GM23248 (cell line): Measurements from ENCODE around the gene EFCAB8. TPM values are rescaled to one million over a fixed set of nuclear protein-coding genes. Genes with fewer than 3 reads are reported as not detected.

Source experiments
- DNase-seq: peaks from one replicate; pipeline ENCODE4 v3.0.0-alpha.2; 2015
- H2AFZ ChIP-seq: fragments of 200-600 bp; sonication (generic); 2 replicates; pipeline ENCODE4 v1.6.1; 2016; ENCODE audit warnings: antibody characterized with exemption
- H3F3A ChIP-seq: fragments of 200-600 bp; sonication (generic); 2 replicates; pipeline ENCODE4 v1.6.1; 2016; ENCODE audit warnings: mild to moderate bottlenecking, antibody characterized with exemption, mixed run types; ENCODE audit not compliant: insufficient read depth
- H3K27ac ChIP-seq: fragments of 200-600 bp; sonication (generic); 2 replicates; pipeline ENCODE4 v1.5.1; 2016; ENCODE audit warnings: mild to moderate bottlenecking
- H3K27me3 ChIP-seq: fragments of 200-600 bp; sonication (generic); replicated peaks from 2 replicates; pipeline ENCODE4 v1.6.1; 2016; ENCODE audit warnings: mild to moderate bottlenecking; ENCODE audit not compliant: insufficient read depth
- H3K36me3 ChIP-seq: fragments of 200-600 bp; sonication (generic); 2 replicates; pipeline ENCODE4 v1.6.1; 2016; ENCODE audit warnings: low read depth, mild to moderate bottlenecking
- H3K4me1 ChIP-seq: fragments of 200-600 bp; sonication (generic); 2 replicates; pipeline ENCODE4 v1.6.1; 2016; ENCODE audit warnings: mild to moderate bottlenecking; ENCODE audit not compliant: insufficient read depth
- H3K4me2 ChIP-seq: fragments of 200-600 bp; sonication (generic); one replicate; pipeline ENCODE4 v1.6.1; 2016; ENCODE audit warnings: mild to moderate bottlenecking; ENCODE audit not compliant: unreplicated experiment
- H3K4me3 ChIP-seq: fragments of 200-600 bp; sonication (generic); 2 replicates; pipeline ENCODE4 v1.5.1; 2016; ENCODE audit warnings: mild to moderate bottlenecking
- H3K79me2 ChIP-seq: fragments of 200-600 bp; sonication (generic); 2 replicates; pipeline ENCODE4 v1.6.1; 2016; ENCODE audit warnings: mild to moderate bottlenecking; ENCODE audit not compliant: insufficient read depth
- H3K9ac ChIP-seq: fragments of 200-600 bp; sonication (generic); 2 replicates; pipeline ENCODE4 v1.6.1; 2016; ENCODE audit warnings: mild to moderate bottlenecking
- H3K9me2 ChIP-seq: fragments of 200-600 bp; sonication (generic); 2 replicates; pipeline ENCODE4 v1.6.1; 2016; ENCODE audit warnings: mixed run types, mild to moderate bottlenecking, moderate library complexity; ENCODE audit not compliant: insufficient read depth
- H3K9me3 ChIP-seq: fragments of 200-600 bp; sonication (generic); one replicate; pipeline ENCODE4 v1.6.1; 2017; ENCODE audit warnings: low read depth
- H4K20me1 ChIP-seq: fragments of 200-600 bp; sonication (generic); 2 replicates; pipeline ENCODE4 v1.6.0; 2016; ENCODE audit not compliant: insufficient read depth
- EZH2 ChIP-seq: fragments of 200-600 bp; sonication (generic); IDR thresholded peaks from 2 replicates; pipeline ENCODE4 v1.6.1; 2018; ENCODE audit warnings: antibody characterized with exemption, mild to moderate bottlenecking; ENCODE audit not compliant: insufficient read depth, poor library complexity, severe bottlenecking
- EZH2phosphoT487 ChIP-seq: fragments of 200-600 bp; sonication (generic); IDR thresholded peaks from 2 replicates; pipeline ENCODE4 v1.6.1; 2018; ENCODE audit warnings: antibody characterized with exemption, moderate library complexity, mild to moderate bottlenecking, low read depth; ENCODE audit not compliant: insufficient read depth
- WGBS, 2 experiments: methylation state at CpG; one replicate each; pipeline ENCODE4 v1.1.6; 2015 to 2017; ENCODE audit warnings: low lambda C conversion rate in 2 of 2, low coverage in 1 of 2; ENCODE audit errors: missing lambda C conversion rate in 2 of 2; 5-methylcytosine and 5-hydroxymethylcytosine counted together
- in situ Hi-C: fragments of 300-500 bp; cut with MboI; formaldehyde crosslinking; loops from 2 replicates; pipeline ENCODE4 v1.15.0; 2020
- polyA plus RNA-seq: library from polyadenylated mRNA; unstranded; fragments of >200 nt; fragmentation: Nextera tagmentation; extraction: Ambion mirVana; gene quantifications from 2 replicates; pipeline ENCODE4 v1.2.1, GENCODE V29; 2016
- total RNA-seq: library from RNA; depleted of rRNA; stranded (reverse); fragments of >200 nt; shearing (Covaris generic); gene quantifications from 2 replicates; pipeline ENCODE4 v1.2.3, GENCODE V29; 2014

Gene EFCAB8
- total and polyA plus RNA-seq, 2 experiments from 2014 or later: not detected

- H2AFZ ChIP-seq: no peak overlapping the region
- DNase-seq: peak; percentile 47
- H3K9ac ChIP-seq: peak overlapping the region; percentile 77
- peak overlapping the region; percentile 97 for H3K4me2 ChIP-seq
- 84 to 86% methylated on average over 7 of the region's 7 CpGs for whole genome bisulfite sequencing, 2 experiments
- H3K9me2 ChIP-seq: no peaks in the 10 kb centered on the region
- H3K27me3 ChIP-seq: no peaks in the 10 kb centered on the region
- H3K36me3 ChIP-seq: peaks cover 9% of the 10 kb centered on the region; the same call in 1 of the 2 replicates
- H4K20me1 ChIP-seq: peaks cover 18% of the 10 kb centered on the region
- H3K4me1 ChIP-seq: peaks cover 54% of the 10 kb centered on the region
- H3F3A ChIP-seq: peaks cover 49% of the 10 kb centered on the region
- H3K79me2 ChIP-seq: peaks cover 88% of the 10 kb centered on the region
- peak overlapping the region; percentile 92 for H3K4me3 ChIP-seq
- in situ Hi-C loops: no loop called here
- H3K27ac ChIP-seq: peak overlapping the region; percentile 93
- no peak for TF ChIP-seq EZH2
- no peak for TF ChIP-seq EZH2phosphoT487
- H3K9me3 ChIP-seq: no peaks in the 10 kb centered on the region
Observed at GRCh38 chr20:32823737-32824588, 34.8 kb upstream of the EFCAB8 start.

DNA sequence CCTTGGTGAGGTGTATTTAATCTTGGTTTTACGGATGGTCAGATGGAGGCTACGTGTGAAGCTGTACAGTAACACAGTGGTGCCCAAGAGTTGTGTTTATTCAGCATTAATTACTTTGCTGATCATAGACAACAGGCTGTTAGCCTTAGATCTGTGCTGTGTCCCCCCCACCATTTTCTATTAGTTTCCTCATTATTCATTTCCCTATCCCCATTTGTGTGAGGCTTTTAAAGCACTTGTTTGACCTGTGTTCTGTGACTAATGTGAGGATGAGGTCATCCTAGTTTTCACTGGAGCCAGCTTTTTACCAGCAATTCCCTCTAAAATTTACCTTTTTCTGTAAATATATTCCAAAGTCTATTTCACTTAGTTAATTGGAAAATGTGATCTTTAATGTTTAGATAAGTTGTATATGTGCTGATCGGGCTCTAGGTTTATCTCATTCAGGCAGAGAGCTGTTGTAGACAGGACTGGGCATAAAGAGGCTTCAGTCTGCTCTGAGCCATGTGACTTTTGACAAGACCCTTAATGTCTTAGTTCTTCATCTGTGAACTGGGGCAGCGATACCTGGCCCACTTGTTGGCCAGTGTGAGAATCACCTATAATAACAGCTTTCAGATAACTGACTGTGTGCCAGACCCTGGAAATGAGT lies 30.6 kb upstream of the EFCAB8 start:
- Histone ChIP-seq H3K79me2 (peaks cover 97% of the 10 kb centered on the region), H3K36me3 (peaks cover 22% of the 10 kb centered on the region; the same call in 1 of the 2 replicates), H3K9ac (no peak overlapping the region), H3K9me3 (no peaks in the 10 kb centered on the region), H3K9me2 (no peaks in the 10 kb centered on the region), H4K20me1 (peaks cover 8% of the 10 kb centered on the region), H2AFZ (no peak overlapping the region), H3F3A (peaks cover 56% of the 10 kb centered on the region), H3K27me3 (no peaks in the 10 kb centered on the region), H3K4me3 (no peak overlapping the region), H3K4me1 (peaks cover 46% of the 10 kb centered on the region), H3K27ac (peak overlapping the region; percentile 81), H3K4me2 (peak overlapping the region; percentile 34)
- in situ Hi-C loops: no loop called here
- WGBS, 2 experiments: 93 to 99% methylated on average over 4 of the region's 4 CpGs
- DNase-seq: peak; percentile 57
- TF ChIP-seq EZH2phosphoT487: no peak
- TF ChIP-seq EZH2: no peak

- in situ Hi-C loops: no loop called here
- H3K27ac ChIP-seq: peak overlapping the region; percentile 81
- no peak overlapping the region for H3K4me3 ChIP-seq
- H3K27me3 ChIP-seq: no peaks in the 10 kb centered on the region
- H3K9me2 ChIP-seq: no peaks in the 10 kb centered on the region
- 47 to 48% methylated on average over 3 of the region's 3 CpGs for WGBS, 2 experiments
- peaks cover 44% of the 10 kb centered on the region for H3F3A ChIP-seq
- H3K4me1 ChIP-seq: peaks cover 33% of the 10 kb centered on the region
- peak overlapping the region; percentile 46 for H3K9ac ChIP-seq
- peak; percentile 81 for DNase-seq
- TF ChIP-seq EZH2phosphoT487 (no peak), EZH2 (no peak)
- peak overlapping the region; percentile 33 for H3K4me2 ChIP-seq
- no peaks in the 10 kb centered on the region for H3K9me3 ChIP-seq
- peaks cover 8% of the 10 kb centered on the region; the same call in 1 of the 2 replicates for H4K20me1 ChIP-seq
- H3K79me2 ChIP-seq: peaks cover 97% of the 10 kb centered on the region
- H2AFZ ChIP-seq: no peak overlapping the region
- peaks cover 31% of the 10 kb centered on the region for H3K36me3 ChIP-seq
Observed at GRCh38 chr20:32829311-32830005, 29.3 kb upstream of the EFCAB8 start.

DNA sequence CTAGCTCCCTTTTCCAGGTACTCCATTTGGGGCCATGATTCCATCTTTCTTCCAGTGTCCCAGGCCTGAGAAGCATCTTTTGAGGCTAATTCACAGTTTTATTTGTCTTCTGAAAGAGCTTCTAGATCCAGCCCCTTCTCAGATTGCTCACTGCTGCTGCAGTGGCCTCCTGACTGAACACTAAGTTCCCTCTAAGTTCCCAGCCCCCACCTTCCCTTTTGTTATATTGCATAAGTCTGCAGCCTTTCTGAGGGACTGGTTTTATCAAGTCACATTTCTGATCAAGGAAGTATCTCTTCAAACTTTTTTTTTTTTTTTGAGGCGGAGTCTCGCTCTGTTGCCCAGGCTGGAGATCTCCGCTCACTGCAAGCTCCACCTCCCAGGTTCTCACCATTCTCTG lies 28.3 kb upstream of the EFCAB8 start:
- 96 to 100% methylated on average over 3 of the region's 3 CpGs for WGBS, 2 experiments
- H3K27me3 ChIP-seq: no peaks in the 10 kb centered on the region
- peak overlapping the region; percentile 51 for H3K4me2 ChIP-seq
- peaks cover 36% of the 10 kb centered on the region for H3F3A ChIP-seq
- peaks cover 8% of the 10 kb centered on the region; the same call in 1 of the 2 replicates for H4K20me1 ChIP-seq
- H3K9me2 ChIP-seq: no peaks in the 10 kb centered on the region
- no peak overlapping the region for H3K4me3 ChIP-seq
- peaks cover 97% of the 10 kb centered on the region for H3K79me2 ChIP-seq
- peaks cover 29% of the 10 kb centered on the region for H3K4me1 ChIP-seq
- H3K36me3 ChIP-seq: peaks cover 40% of the 10 kb centered on the region
- peak; percentile 65 for DNase-seq
- TF ChIP-seq EZH2: no peak
- TF ChIP-seq EZH2phosphoT487: no peak
- no peak overlapping the region for H2AFZ ChIP-seq
- in situ Hi-C loops: no loop called here
- peak overlapping the region; percentile 81 for H3K27ac ChIP-seq
- H3K9ac ChIP-seq: peak overlapping the region; percentile 46
- no peaks in the 10 kb centered on the region for H3K9me3 ChIP-seq
